ENCODE measurements around the gene DIAPH2.

The DIAPH2 gene

DNA sequence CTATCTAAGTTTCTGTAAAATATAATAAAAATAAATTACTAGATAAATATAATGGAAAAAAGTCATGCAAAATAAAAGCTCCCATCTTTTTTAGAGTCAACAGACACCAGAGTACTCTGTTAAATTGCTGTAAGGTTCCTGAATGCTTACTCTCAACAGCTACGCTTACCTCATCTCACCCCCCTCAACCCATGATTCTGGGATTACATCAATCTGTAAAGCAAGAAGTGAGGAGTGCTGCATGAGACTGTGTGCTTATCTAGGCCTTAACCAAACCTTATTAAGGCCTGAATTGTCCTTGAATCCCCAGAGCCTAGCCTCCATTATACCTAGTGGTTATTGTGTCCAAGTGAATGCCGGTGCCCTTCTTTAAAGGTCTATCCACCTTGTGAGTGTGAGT is 934.9 kb downstream of the DIAPH2 start:
- DNase-seq: no peak

DNA sequence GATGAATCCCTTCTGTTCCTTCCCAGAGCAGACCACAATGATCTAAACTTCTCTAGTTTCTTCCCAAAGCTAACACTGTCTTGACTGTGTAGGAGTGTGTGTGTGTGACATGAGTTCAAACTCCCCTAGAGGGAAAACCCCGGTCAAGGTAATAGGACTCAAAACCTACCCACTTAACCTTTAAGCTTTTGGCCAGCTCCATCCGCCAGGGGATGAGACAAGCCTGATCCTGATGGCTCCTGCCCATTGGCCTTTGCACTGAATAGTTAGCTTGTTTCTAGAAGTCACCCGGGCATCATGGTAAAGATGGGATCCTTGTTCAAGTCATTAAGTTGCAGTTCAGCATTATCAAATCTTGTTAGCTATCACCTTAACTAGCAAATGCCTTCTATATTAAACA is 937.5 kb downstream of the DIAPH2 start:
- no peak for DNase-seq

DNA sequence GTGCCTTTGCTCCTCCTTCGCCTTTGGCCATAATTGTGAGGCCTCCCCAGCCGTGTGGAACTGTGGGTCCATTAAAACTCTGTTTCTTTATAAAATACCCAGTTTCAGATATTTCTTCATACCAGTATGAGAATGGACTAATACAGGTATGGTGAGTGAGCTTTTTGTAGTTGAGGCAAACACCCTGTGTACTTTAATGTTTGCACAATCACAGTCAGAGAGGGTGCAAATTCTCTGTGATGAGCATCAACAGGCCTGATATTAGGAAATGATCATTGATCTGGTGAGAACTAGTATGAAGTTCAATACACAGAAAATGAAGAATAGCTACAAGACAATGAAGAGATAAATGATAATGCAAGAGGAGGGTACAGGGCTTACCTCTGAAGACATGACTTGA is 943.7 kb downstream of the DIAPH2 start:
- DNase-seq: no peak

DNA sequence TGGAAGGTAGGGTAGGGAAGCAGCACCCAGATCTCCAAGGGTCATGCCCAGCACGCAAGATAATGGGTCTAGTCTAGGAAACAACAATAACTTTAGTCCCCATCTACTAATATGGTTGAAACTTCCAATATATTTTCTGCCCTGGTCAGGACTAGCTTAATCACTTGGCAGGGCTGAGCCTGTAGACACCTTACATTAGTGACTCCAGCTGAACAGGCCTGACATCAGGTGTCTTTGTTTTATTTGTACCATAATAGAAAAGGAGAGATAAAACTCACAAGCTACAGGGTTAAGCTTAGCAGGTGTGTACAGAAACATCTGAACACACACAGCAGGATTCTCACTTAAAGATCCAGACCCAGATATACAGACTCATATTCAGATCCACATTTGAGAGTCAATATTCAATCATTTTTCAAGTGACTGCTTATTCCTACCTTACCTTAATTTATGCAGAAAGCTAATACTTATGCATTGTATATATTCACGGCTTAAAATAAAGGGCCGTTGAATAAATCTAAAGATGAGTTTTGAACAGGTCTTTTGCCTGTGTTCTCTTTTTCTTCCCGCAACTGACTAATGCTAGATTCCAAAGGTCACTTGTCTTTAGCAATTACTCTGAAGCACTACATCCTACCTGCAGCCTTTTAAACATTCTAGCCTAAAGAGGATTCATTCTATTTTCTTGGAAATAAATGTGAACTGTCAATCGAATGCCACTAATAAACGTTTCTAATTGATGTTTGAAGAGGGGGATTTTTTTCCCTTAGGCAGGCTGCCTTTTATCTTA is 944.4 kb downstream of the DIAPH2 start:
- no peak for DNase-seq

DNA sequence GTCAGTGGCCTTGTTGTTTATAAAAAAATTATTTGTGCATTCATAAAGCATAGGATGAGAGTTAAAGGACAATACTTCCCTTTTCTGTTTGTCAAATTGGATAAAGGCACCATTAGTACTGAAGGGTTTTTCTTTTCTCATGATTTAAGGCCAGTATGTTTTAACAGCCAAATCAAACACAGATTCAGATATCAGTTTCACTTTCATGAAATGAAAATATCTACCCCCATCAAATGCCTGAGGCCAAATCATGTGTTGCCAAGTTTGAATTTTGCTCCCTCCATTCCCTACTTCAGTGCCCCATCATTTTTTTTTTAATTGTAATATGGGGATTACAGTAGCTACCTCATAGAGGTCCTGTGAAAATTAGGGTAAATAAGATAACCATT is 944.9 kb downstream of the DIAPH2 start:
- DNase-seq: no peak

DNA sequence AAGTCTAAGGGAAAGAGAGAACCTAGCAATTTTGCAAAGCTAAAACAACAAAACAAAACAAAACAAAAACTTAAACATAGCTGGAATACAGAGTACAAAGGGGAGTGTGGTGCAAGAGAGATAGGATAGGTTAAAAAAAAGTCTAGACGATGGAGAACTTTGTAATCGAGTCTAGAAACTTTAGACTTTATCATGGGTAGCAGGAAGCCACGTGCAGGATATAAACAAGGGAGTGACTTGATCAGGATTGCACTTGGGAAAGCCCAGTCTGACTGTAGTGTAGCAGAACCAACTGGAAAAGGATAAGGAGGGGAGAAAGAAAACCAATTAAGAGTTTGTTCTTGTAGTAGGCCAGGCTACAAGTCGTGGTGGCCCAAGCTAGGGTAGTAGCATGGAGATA is 949.2 kb downstream of the DIAPH2 start:
- no peak for DNase-seq

DNA sequence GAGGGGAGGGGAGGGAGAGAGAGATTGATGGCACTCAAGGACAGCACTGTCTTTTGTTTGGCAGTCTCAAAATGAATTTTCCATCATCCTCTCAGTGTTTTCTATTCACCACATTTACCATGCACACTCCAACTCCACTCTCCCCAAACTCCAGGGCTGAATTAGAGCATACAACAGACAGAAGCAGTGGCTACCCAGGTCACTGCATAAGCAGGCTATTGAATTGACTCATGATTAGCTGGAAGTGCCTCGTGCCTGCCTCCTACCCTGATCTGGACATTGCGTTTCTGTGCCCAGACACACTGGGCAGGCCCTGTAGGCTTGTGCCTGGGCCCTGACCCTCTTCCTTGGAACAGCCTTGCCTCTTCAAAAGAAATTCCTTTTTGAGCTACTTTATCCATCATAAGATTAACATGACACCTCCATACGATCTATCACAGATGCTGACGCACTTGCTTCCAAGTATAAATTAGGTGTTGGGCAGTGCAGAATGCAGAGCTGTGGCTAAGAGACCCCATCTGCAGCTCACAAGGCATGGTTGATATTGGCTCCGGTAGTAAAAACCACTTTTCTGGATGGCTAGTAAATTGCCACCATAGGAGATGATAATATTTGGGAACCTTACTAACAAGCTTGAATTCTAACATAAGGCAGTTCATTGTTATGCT is 952.0 kb downstream of the DIAPH2 start:
- DNase-seq: no peak

DNA sequence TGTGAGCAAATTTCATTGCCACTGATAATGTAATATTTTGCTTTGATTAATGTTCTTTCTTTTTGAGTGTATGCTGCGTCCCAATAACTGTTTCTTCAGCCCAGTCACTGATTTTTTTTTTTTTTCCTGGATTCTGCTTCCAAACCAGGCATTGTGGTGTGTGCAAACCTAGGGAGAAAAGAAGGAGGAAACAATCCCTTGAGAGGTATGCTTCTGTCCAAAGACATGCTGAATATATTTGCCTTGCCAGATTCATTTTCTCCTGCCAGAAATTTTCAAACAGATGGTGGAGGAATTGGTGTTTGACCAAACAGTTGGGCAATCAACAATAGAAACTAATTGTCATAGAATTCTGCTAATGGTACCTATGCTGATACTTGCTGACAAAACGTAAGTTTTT is 952.6 kb downstream of the DIAPH2 start:
- no peak for DNase-seq

DNA sequence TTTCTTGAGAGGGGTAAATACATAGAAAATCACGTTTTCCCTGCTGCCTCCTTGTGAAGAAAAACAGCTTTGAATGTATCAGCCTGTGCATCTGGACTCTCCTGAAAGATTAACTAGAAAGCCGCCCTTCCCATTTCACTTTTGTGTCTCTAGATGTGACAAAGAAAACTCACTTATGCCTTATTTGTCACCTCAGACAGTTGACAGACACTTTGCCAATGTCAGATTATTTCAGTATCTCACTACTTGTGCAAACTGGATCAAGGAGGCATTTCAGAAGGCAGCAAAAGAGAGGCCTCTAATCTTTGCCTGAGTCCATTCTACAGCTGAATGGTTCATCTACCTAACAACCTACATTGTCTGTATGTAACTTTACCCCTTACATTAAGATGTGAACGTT is 954.0 kb downstream of the DIAPH2 start:
- no peak for DNase-seq

DNA sequence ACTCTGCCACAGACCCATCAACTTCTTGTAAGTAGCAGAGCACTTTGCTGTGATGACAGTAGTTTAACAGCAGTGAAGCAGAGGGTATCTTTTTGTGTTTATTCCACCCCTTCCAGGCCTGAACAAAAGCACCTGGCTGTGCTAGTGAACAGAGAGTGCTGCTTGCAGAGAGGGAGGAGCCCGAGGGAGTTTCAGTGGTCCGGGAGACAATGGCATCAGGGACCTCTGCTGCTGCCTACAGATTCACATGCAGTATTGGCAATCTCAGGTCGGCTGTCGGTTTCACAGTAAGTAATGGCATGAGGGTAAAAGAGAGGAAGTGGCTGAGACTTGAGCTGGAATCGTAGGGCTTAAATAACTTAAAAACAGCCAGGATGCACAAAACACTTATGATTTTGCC is 954.9 kb downstream of the DIAPH2 start:
- DNase-seq: no peak

All from SW 1271 (cell line).